ENCODE measurements around the gene CNTNAP5. TPM values are rescaled to one million over a fixed set of nuclear protein-coding genes. Genes with fewer than 3 reads are reported as not detected.

CNTNAP5 gene
- total RNA-seq, 2 experiments from 2014 or later: not detected

- ChIA-PET CTCF (no interaction called here), POLR2A (no interaction called here)
- Histone ChIP-seq H3K4me3 (ENCODE audit: low read length) (no peak overlapping the region), H3K27me3 (ENCODE audit: control insufficient read depth in 1 of 2, insufficient read depth in 2 of 2, low read length in 2 of 2) (no peaks in the 10 kb centered on the region), H3K36me3 (ENCODE audit: insufficient read depth, low read length) (no peaks in the 10 kb centered on the region), H3K9me3 (ENCODE audit: control insufficient read depth in 1 of 2, insufficient read depth in 1 of 2, low read length in 2 of 2) (no peaks in the 10 kb centered on the region), H3K4me1 (ENCODE audit: insufficient read depth, low read length) (no peaks in the 10 kb centered on the region), H3K27ac (ENCODE audit: low read depth in 1 of 2, low read length in 2 of 2) (no peak overlapping the region)
- Mint-ChIP-seq H3K27me3 (no peaks in the 10 kb centered on the region), H3K36me3 (ENCODE audit: low read depth) (no peaks in the 10 kb centered on the region), H3K27ac (no peak overlapping the region), H3K4me3 (no peak overlapping the region), H3K4me1 (ENCODE audit: low read depth) (no peaks in the 10 kb centered on the region), H3K9me3 (peaks cover 3% of the 10 kb centered on the region)
- TF ChIP-seq CTCF (IDR thresholded peaks at IDR 0.05): no peak
- no peak for DNase-seq
- ATAC-seq (ENCODE audit: poor library complexity): no peak
- intact Hi-C loops (cut with DNase I, micrococcal nuclease): no loop called here
These were observed 679.2 kb downstream of the CNTNAP5 start for GRCh38 chr2:124704071-124704925.

GRCh38 chr2:124708661-124709060 is 683.6 kb downstream of the CNTNAP5 start:
- Mint-ChIP-seq H3K27me3 (no peaks in the 10 kb centered on the region), H3K36me3 (ENCODE audit: low read depth) (no peaks in the 10 kb centered on the region), H3K27ac (no peak overlapping the region), H3K4me1 (ENCODE audit: low read depth) (no peaks in the 10 kb centered on the region), H3K9me3 (peaks cover 3% of the 10 kb centered on the region), H3K4me3 (no peak overlapping the region)
- POLR2A ChIA-PET: no interaction called here
- Histone ChIP-seq H3K9me3 (ENCODE audit: control insufficient read depth in 1 of 2, insufficient read depth in 1 of 2, low read length in 2 of 2) (no peaks in the 10 kb centered on the region), H3K27me3 (ENCODE audit: control insufficient read depth in 1 of 2, insufficient read depth in 2 of 2, low read length in 2 of 2) (no peaks in the 10 kb centered on the region), H3K4me1 (ENCODE audit: insufficient read depth, low read length) (no peaks in the 10 kb centered on the region), H3K4me3 (ENCODE audit: low read length) (no peak overlapping the region), H3K36me3 (ENCODE audit: insufficient read depth, low read length) (no peaks in the 10 kb centered on the region), H3K27ac (ENCODE audit: low read depth in 1 of 2, low read length in 2 of 2) (no peak overlapping the region)
- CTCF ChIA-PET: no interaction called here
- DNase-seq (no peak), ATAC-seq (ENCODE audit: poor library complexity) (no peak)
- intact Hi-C loops (cut with DNase I, micrococcal nuclease): no loop called here
- no peak for TF ChIP-seq CTCF (IDR thresholded peaks at IDR 0.05)

GRCh38 chr2:124713969-124714368 is 688.9 kb downstream of the CNTNAP5 start:
- DNase-seq: no peak
- no peaks in the 10 kb centered on the region for H3K36me3 ChIP-seq (ENCODE audit: insufficient read depth, low read length)
- H3K27me3 ChIP-seq (ENCODE audit: control insufficient read depth in 1 of 2, insufficient read depth in 2 of 2, low read length in 2 of 2): no peaks in the 10 kb centered on the region
- H3K4me1 Mint-ChIP-seq (ENCODE audit: low read depth): no peaks in the 10 kb centered on the region
- H3K36me3 Mint-ChIP-seq (ENCODE audit: low read depth): no peaks in the 10 kb centered on the region
- no peak overlapping the region for H3K4me3 Mint-ChIP-seq
- H3K27me3 Mint-ChIP-seq: no peaks in the 10 kb centered on the region
- POLR2A ChIA-PET: no interaction called here
- H3K9me3 ChIP-seq (ENCODE audit: control insufficient read depth in 1 of 2, insufficient read depth in 1 of 2, low read length in 2 of 2): peaks cover 0 to 3% of the 10 kb centered on the region in 2 experiments
- ATAC-seq (ENCODE audit: poor library complexity): no peak
- intact Hi-C loops (cut with DNase I, micrococcal nuclease): no loop called here
- TF ChIP-seq CTCF (IDR thresholded peaks at IDR 0.05): no peak
- H3K9me3 Mint-ChIP-seq: peaks cover 5% of the 10 kb centered on the region
- H3K27ac Mint-ChIP-seq: no peak overlapping the region
- CTCF ChIA-PET: no interaction called here
- H3K4me1 ChIP-seq (ENCODE audit: insufficient read depth, low read length): no peaks in the 10 kb centered on the region
- no peak overlapping the region for H3K27ac ChIP-seq (ENCODE audit: low read depth in 1 of 2, low read length in 2 of 2)
- no peak overlapping the region for H3K4me3 ChIP-seq (ENCODE audit: low read length)
